Activated CD4-positive, alpha-beta T cell treated with anti-CD3 and anti-CD28 coated beads, Interleukin-2, amount 10 ng/mL, durations not matched to agents 24 days and 14 days (primary cell): ENCODE results near the gene ARL5B. TPM values are rescaled to one million over a fixed set of nuclear protein-coding genes. Genes with fewer than 3 reads are reported as not detected.

ENCODE experiments used
- DNase-seq: peaks from one replicate; pipeline ENCODE4 v3.0.0; 2022
- H3K27ac Mint-ChIP-seq: one replicate; pipeline ENCODE4 v1.8.0; 2022; ENCODE audit warnings: mild to moderate bottlenecking, mixed read lengths
- H3K27me3 Mint-ChIP-seq: one replicate; pipeline ENCODE4 v1.8.0; 2022; ENCODE audit warnings: mixed read lengths
- H3K36me3 Mint-ChIP-seq: one replicate; pipeline ENCODE4 v1.8.0; 2022; ENCODE audit warnings: low read depth, mild to moderate bottlenecking, mixed read lengths
- H3K4me1 Mint-ChIP-seq: one replicate; pipeline ENCODE4 v1.8.0; 2021; ENCODE audit warnings: mixed read lengths
- H3K4me3 Mint-ChIP-seq: one replicate; pipeline ENCODE4 v1.8.0; 2022; ENCODE audit warnings: mild to moderate bottlenecking, moderate library complexity, mixed read lengths
- H3K9me3 Mint-ChIP-seq: one replicate; pipeline ENCODE4 v1.8.0; 2021; ENCODE audit warnings: mixed read lengths
- intact Hi-C: fragments of 100-400 bp; cut with micrococcal nuclease; formaldehyde crosslinking; loops from one replicate; pipeline ENCODE4 v1.15.1; 2023
- total RNA-seq: library from RNA; stranded (reverse); gene quantifications from 2 replicates; pipeline ENCODE4 v1.2.3, GENCODE V29; 2022

ARL5B gene
- total RNA-seq, 1 donor from 2014 or later, result 17.0 TPM

DNA sequence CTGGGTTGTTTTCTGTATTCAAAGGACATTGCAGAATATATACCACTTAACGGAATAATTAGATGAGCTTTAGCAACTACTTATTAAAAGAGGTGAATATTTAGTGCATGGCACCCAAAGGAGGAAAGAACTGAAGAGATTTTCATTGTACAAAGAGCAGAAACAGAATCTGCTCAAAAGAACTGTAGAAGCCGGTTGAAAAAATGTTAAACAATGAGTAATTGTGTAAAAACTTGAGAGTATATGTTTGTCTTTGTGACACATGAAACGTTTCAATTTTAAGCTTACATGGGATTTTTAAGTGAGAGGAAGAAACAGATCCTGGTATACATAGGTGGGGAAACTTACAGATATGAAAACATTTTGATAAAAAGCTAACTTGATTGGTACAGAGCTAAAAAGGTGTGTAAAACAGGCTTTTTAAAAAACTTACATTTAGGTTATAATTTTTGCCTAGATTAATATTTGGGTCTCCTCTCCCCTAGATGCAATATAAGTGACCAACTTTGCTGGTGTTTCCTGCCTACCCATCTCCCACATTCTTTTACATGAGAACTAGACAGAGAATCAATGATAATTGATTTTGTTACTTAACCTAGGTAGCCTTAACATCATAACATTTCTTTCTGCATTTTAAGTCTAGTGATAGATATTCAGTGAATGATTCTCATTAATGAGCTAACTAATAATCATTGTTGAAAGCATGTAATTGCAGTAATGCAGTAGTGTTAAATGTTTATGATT, 6.8 kb downstream of the ARL5B start:
- Mint-ChIP-seq H3K9me3 (no peaks in the 10 kb centered on the region), H3K4me1 (peaks cover 37% of the 10 kb centered on the region), H3K27me3 (no peaks in the 10 kb centered on the region), H3K36me3 (peaks cover 39% of the 10 kb centered on the region), H3K4me3 (no peak overlapping the region), H3K27ac (no peak overlapping the region)
- intact Hi-C loops, result no loop called here
- no peak for DNase-seq

DNA sequence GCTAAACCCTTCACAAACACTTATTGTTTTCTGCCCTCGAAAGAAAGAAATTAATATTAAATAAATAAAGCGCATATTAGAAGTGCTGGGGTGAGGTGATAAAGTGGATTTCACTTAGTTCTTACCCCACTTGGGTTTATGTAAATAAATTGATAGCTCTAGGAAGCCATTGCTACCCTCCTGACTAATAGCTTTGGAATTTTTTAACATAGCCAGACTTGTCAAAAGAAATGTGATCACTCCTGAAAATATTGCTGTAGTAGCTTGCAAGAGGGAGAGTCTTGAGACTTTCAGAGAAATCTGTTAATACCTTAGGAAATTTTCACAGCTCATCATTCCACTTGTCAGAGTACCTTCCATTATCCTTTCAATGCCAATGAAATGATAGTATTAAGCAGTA, 7.6 kb downstream of the ARL5B start:
- H3K4me1 Mint-ChIP-seq, result peaks cover 28% of the 10 kb centered on the region
- no peak for DNase-seq
- H3K4me3 Mint-ChIP-seq, result no peak overlapping the region
- no peak overlapping the region for H3K27ac Mint-ChIP-seq
- intact Hi-C loops, result no loop called here
- no peaks in the 10 kb centered on the region for H3K9me3 Mint-ChIP-seq
- H3K27me3 Mint-ChIP-seq, result no peaks in the 10 kb centered on the region
- H3K36me3 Mint-ChIP-seq, result peaks cover 39% of the 10 kb centered on the region

DNA sequence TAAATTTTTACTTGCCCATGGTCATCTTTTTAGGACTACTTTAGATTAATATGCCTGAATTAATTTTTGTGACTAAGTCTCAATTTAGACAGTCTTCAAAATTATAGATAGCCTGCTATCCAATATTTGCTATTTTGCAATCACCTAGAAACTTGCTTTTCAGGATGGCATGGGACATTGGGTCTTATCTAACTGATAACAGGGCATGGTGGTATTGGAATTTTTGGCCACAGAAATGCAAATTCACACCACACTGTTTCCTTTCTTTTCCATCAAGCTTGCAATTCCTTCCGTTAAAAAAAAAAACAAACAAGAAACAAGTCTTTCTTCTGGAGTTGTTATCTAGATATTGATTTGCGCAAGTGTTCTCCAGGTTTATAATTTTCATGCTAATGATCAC, 8.8 kb downstream of the ARL5B start:
- Mint-ChIP-seq H3K36me3 (peaks cover 41% of the 10 kb centered on the region), H3K9me3 (no peaks in the 10 kb centered on the region), H3K27ac (no peak overlapping the region), H3K4me1 (peaks cover 22% of the 10 kb centered on the region), H3K4me3 (no peak overlapping the region), H3K27me3 (no peaks in the 10 kb centered on the region)
- intact Hi-C loops, result no loop called here
- no peak for DNase-seq

DNA sequence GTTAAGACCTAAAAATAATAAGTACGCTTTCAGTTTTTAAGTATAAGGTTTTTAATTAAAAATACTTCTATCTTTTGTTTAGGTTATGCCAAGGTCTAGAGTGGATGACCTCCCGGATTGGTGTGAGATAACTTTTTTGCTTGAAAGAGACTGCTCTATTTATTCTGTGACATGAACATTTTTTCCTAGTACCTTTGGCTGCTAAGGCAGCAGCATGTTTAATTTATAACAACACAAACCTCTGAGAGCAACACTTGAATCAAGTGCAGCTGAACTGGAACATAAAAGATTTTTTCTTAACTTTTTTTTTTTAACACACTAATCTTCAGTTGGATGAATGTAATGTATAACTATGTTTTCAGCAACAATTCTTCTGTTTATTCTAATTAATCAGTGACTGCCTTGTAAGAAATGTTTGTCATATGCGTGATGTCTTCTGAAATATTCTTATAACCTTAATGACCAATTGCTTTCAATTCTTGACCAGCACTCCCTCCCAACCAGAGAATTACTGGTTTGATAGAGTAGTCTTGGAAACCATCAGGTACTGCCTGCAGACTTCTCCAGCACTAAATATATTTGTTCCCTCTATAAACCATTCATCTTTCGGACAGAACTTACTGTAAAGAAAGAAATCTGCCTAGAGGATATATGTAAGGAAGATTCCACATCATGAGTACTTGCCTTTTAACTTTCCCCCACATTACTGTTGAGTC, 16.0 kb downstream of the ARL5B start:
- no peaks in the 10 kb centered on the region for H3K27me3 Mint-ChIP-seq
- no peak overlapping the region for H3K27ac Mint-ChIP-seq
- H3K4me1 Mint-ChIP-seq, result peaks cover 2% of the 10 kb centered on the region
- H3K9me3 Mint-ChIP-seq, result no peaks in the 10 kb centered on the region
- intact Hi-C loops, result no loop called here
- H3K4me3 Mint-ChIP-seq, result no peak overlapping the region
- no peak for DNase-seq
- H3K36me3 Mint-ChIP-seq, result peaks cover 42% of the 10 kb centered on the region

DNA sequence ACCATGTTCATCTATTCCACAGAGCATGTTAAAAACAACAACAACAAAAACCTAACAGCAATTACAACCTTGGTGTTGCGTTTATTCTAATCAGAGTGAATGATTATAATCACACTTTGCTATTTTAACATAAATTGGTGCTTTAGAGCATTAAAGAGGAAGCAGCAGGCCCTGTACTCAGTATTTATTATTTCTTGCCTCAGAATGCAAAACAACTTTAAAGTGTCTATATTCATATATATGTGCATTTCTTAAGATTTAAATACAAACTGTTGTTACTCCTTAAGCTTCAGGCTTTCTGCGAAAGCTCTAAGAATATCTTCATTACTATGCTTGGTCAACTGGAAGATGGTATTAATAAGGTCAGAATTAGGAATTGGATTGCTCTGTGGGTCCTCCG, 21.5 kb downstream of the ARL5B start:
- Mint-ChIP-seq H3K4me1 (peaks cover 9% of the 10 kb centered on the region), H3K9me3 (no peaks in the 10 kb centered on the region), H3K36me3 (peaks cover 22% of the 10 kb centered on the region), H3K27ac (no peak overlapping the region), H3K27me3 (no peaks in the 10 kb centered on the region), H3K4me3 (no peak overlapping the region)
- DNase-seq, result no peak
- intact Hi-C loops, result no loop called here

DNA sequence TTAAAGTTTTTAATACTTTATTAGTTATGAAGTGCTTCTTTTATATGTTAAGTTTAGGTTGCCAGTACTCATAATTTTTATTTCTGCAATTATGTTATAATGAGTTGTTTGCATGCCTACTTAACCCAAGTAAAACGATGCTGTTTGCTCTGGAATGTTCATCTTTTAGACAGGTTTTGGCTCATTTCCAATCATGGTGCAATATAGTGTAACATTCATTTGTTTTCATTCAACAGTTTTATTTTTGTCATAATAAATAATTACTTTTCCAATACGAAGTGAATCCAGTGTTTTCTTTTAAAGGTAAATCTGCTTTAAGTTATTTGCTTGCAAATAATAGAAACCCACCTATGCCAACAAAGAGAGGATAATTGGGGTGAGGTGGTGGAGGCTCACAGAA, 22.1 kb downstream of the ARL5B start:
- H3K27ac Mint-ChIP-seq, result no peak overlapping the region
- H3K4me1 Mint-ChIP-seq, result peaks cover 9% of the 10 kb centered on the region
- H3K4me3 Mint-ChIP-seq, result no peak overlapping the region
- intact Hi-C loops, result no loop called here
- peaks cover 20% of the 10 kb centered on the region for H3K36me3 Mint-ChIP-seq
- H3K27me3 Mint-ChIP-seq, result no peaks in the 10 kb centered on the region
- no peak for DNase-seq
- H3K9me3 Mint-ChIP-seq, result no peaks in the 10 kb centered on the region

DNA sequence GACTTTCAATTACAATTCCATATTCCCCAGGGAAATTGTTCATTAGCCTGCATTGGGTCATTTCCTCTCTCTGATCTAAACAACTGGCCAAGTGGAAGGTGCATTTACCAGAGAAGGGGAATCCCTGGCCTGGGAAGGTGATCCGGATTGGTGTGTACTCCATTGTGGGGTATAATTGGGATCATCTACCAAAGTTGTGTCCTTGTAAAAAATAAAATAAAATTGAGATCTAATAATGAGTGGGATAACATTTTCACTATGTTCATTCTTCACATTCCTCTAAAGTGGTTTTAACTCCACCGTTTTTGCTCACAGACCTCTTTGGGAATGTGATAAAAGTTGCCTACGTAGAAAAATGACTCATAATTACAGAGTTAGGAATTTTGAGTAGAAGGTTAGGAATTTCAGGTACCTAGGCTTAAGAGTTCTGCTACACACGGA, 22.8 kb downstream of the ARL5B start:
- Mint-ChIP-seq H3K27ac (no peak overlapping the region), H3K9me3 (no peaks in the 10 kb centered on the region), H3K36me3 (peaks cover 16% of the 10 kb centered on the region), H3K4me3 (no peak overlapping the region), H3K27me3 (no peaks in the 10 kb centered on the region), H3K4me1 (peaks cover 9% of the 10 kb centered on the region)
- DNase-seq, result no peak
- intact Hi-C loops, result no loop called here

DNA sequence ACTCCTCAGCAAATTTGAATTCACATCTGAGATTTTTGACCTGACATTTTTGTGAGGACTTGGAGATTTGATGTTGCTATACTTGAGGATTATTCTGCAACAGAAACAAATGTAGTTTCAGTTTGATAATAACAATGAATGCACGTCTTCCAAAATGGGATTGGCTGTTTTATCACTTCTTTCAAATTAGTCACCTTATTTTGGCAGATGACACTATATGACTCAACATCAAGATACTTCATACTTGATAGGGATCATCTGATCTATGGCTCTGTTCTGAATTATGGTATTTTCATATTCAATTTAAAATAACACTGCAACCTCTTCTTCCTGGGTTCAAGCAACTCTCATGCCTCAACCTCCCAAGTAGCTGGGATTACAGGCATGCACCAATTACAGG, 24.2 kb downstream of the ARL5B start:
- Mint-ChIP-seq H3K4me3 (no peak overlapping the region), H3K27ac (no peak overlapping the region), H3K4me1 (peaks cover 9% of the 10 kb centered on the region), H3K27me3 (no peaks in the 10 kb centered on the region), H3K9me3 (no peaks in the 10 kb centered on the region), H3K36me3 (peaks cover 15% of the 10 kb centered on the region)
- DNase-seq, result no peak
- intact Hi-C loops, result no loop called here

DNA sequence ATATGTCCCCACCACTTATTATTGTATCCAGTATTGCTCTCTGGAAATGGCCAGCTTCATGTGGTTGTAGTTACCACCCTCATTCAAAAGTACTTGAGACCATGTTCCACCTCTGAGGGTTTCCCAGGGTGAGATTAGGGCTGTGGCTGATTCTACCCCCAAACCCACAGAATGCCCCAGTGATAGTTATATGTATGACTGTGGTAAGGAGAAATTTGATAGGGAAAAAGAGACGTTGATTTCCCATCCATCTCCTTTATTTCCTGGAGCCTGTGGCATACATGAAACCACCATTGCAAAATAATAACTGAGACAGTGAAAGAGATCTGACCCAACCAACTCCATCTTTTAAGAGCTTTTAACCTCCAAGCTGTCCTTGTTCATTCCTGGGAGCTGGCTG, 25.2 kb downstream of the ARL5B start:
- H3K4me1 Mint-ChIP-seq, result peaks cover 9% of the 10 kb centered on the region
- H3K27me3 Mint-ChIP-seq, result peaks cover 3% of the 10 kb centered on the region
- no peaks in the 10 kb centered on the region for H3K9me3 Mint-ChIP-seq
- H3K27ac Mint-ChIP-seq, result no peak overlapping the region
- no peak for DNase-seq
- intact Hi-C loops, result no loop called here
- peaks cover 15% of the 10 kb centered on the region for H3K36me3 Mint-ChIP-seq
- no peak overlapping the region for H3K4me3 Mint-ChIP-seq

DNA sequence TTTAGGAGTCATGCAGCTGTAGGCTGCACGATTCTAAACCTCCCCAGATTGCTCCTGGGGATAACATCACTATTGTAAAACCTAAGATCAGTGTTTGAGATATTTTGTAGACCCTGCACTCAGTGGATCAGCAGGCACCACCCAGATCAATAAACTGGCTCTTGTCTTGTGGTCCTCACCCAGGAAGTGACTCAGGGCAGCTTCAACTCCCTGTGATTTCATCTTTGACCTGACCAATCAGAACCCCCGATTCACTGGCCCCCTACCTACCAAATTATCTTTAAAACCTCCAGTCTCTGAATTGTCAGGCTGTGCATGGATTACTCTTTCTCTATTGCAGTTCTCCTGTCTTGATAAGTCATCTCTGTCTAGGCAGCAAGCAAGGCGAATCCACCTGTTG, 25.7 kb downstream of the ARL5B start:
- H3K36me3 Mint-ChIP-seq, result peaks cover 15% of the 10 kb centered on the region
- H3K4me3 Mint-ChIP-seq, result no peak overlapping the region
- no peaks in the 10 kb centered on the region for H3K9me3 Mint-ChIP-seq
- peaks cover 3% of the 10 kb centered on the region for H3K27me3 Mint-ChIP-seq
- H3K4me1 Mint-ChIP-seq, result peaks cover 9% of the 10 kb centered on the region
- H3K27ac Mint-ChIP-seq, result no peak overlapping the region
- intact Hi-C loops, result no loop called here
- DNase-seq, result no peak

DNA sequence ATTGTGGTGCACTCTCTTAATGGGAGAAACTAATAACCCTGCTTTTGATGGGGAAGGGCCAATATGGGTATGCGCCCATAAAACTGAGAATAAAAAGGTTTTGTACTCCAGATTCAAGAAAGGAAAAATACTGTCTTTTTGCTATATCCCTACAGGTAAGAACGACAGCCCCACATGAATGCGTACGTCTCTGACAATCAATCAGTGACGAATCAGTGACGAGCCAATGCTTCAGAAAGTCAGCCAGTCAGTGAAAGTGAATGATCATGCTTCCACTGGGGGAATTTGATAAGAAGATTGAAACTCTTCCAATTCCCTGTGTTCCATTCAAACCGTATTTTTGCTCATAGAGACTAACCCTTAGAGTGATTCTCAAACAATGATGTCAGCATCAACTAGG, 26.3 kb downstream of the ARL5B start:
- Mint-ChIP-seq H3K36me3 (peaks cover 15% of the 10 kb centered on the region), H3K9me3 (no peaks in the 10 kb centered on the region), H3K4me3 (no peak overlapping the region), H3K27me3 (peaks cover 5% of the 10 kb centered on the region), H3K4me1 (peaks cover 9% of the 10 kb centered on the region), H3K27ac (no peak overlapping the region)
- intact Hi-C loops, result no loop called here
- no peak for DNase-seq

DNA sequence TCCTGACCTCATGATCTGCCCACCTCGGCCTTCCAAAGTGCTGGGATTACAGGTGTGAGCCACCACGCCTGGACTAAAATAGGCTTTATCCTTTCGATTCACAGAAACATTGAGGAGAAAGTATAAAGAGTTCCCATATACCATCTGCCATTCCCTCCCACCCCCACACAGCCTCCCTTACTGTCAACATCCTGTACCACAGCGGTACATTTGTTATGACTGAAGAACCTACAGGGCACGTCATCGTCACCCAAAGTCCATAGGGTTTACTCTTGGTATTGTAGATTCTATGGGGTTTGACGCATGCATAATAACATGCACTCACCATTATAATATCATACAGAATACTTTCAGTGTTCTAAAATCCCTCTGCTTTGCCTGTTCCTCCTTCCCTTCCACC, 28.0 kb downstream of the ARL5B start:
- Mint-ChIP-seq H3K4me3 (no peak overlapping the region), H3K27ac (no peak overlapping the region), H3K36me3 (peaks cover 7% of the 10 kb centered on the region), H3K27me3 (peaks cover 5% of the 10 kb centered on the region), H3K9me3 (no peaks in the 10 kb centered on the region), H3K4me1 (peaks cover 9% of the 10 kb centered on the region)
- no peak for DNase-seq
- intact Hi-C loops, result no loop called here

DNA sequence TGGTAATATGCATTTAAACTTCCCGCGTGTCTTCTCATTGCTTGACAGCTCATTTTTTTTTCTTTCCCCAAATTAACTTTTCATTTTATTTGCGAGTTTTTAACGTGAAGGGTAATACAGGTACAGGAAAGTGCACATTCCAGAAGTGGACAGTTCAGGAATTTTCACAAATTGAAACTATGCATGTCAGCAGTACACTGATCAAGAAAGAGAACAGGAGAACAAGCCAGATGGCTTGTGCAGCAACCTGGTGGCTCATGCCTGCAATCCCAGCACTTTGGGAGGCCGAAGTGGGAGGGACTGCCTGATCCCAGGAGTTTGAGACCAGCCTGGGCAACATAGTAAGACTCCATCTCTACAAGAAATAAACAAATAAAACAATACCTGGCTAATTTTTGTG, 28.5 kb downstream of the ARL5B start:
- H3K27me3 Mint-ChIP-seq, result peaks cover 5% of the 10 kb centered on the region
- H3K36me3 Mint-ChIP-seq, result peaks cover 7% of the 10 kb centered on the region
- no peak overlapping the region for H3K27ac Mint-ChIP-seq
- H3K9me3 Mint-ChIP-seq, result no peaks in the 10 kb centered on the region
- no peak overlapping the region for H3K4me3 Mint-ChIP-seq
- intact Hi-C loops, result no loop called here
- H3K4me1 Mint-ChIP-seq, result peaks cover 9% of the 10 kb centered on the region
- no peak for DNase-seq

DNA sequence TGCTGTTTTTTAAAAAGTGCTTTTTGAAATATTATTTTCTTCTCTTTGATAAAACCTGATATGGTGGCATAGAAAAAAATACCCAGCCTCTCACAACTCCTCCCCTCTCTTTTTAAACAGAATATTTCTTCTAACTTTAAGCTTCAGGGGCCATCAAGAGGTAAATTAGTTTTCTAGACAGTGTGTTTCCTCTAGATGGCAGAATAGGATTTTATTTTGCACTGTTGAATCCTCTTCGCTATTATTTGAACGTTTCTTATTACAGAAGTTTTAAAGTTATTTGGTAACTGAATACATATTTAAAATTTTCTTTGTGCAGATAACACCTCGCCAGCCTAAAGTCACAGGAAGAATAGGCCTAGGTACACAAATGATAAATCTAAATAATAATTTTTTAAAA, 30.3 kb downstream of the ARL5B start:
- Mint-ChIP-seq H3K27me3 (peaks cover 5% of the 10 kb centered on the region), H3K36me3 (no peaks in the 10 kb centered on the region), H3K4me3 (no peak overlapping the region), H3K4me1 (peaks cover 5% of the 10 kb centered on the region), H3K27ac (no peak overlapping the region), H3K9me3 (no peaks in the 10 kb centered on the region)
- no peak for DNase-seq
- intact Hi-C loops, result no loop called here
